Transverse colon (tissue), 4 donors: ENCODE data around the gene HDDC2. TPM values are rescaled to one million over a fixed set of nuclear protein-coding genes. Genes with fewer than 3 reads are reported as not detected.

Experiments
- DNase-seq: peaks from one replicate; pipeline ENCODE4 v3.0.0-alpha.2; 2019
- H3K27ac ChIP-seq, 4 donors: fragments of 200-600 bp; sonication (generic); 2 replicates each; pipeline ENCODE4 v1.5.1; 2016 to 2018; ENCODE audit warnings: inconsistent platforms in 4 of 4
- H3K27me3 ChIP-seq: fragments of 200-600 bp; sonication (generic); 2 replicates; pipeline ENCODE4 v1.5.1; 2017; ENCODE audit warnings: inconsistent platforms
- H3K36me3 ChIP-seq, 4 donors: fragments of 200-600 bp; sonication (generic); 2 replicates each; pipeline ENCODE4 v1.5.1; 2017 to 2019; ENCODE audit warnings: inconsistent platforms in 4 of 4
- H3K4me1 ChIP-seq, 4 donors: fragments of 200-600 bp; sonication (generic); 2 replicates each; pipeline ENCODE4 v1.5.1; 2017 to 2020; ENCODE audit warnings: inconsistent platforms in 4 of 4
- H3K4me3 ChIP-seq, 4 donors: fragments of 200-600 bp; sonication (generic); 1 replicate in 1 of 4; 2 replicates in 3 of 4; pipeline versions ENCODE4 v1.5.1 to v1.6.1; 2017 to 2019; ENCODE audit warnings: inconsistent platforms in 4 of 4
- H3K9me3 ChIP-seq, 2 donors: fragments of 200-600 bp; sonication (generic); 2 replicates each; pipeline ENCODE4 v1.5.1; 2017 to 2019; ENCODE audit warnings: inconsistent platforms in 2 of 2
- EP300 ChIP-seq: sonication (generic); formaldehyde crosslinking; IDR thresholded peaks from one replicate; pipeline ENCODE4 v1.6.1; 2017; ENCODE audit warnings: antibody characterized with exemption, low read depth
- POLR2A ChIP-seq: fragments of 450-650 bp; IDR thresholded peaks from one replicate; pipeline ENCODE4 v1.6.1; 2016; ENCODE audit warnings: antibody characterized with exemption, mild to moderate bottlenecking, moderate library complexity
- POLR2AphosphoS5 ChIP-seq, 3 donors: sonication (generic); formaldehyde crosslinking; IDR thresholded peaks; one replicate each; pipeline ENCODE4 v1.6.1; 2016; ENCODE audit warnings: antibody characterized with exemption in 3 of 3
- WGBS, 2 donors: methylation state at CpG; one replicate each; pipeline ENCODE4 v1.1.5; 2018; ENCODE audit warnings: low coverage in 1 of 2; 5-methylcytosine and 5-hydroxymethylcytosine counted together
- in situ Hi-C, 4 donors: fragments of 200-750 bp; cut with MboI; loops; one replicate each; pipeline versions ENCODE4 v1.15.0 to v1.15.1; 2017; ENCODE audit warnings: low sequenced_read_pairs in 3 of 4, low pct_ligation_motif_present in 1 of 4, low pct_unique_long_range_greater_than_20kb in 1 of 4
- intact Hi-C: fragments of 100-400 bp; cut with DNase I; formaldehyde crosslinking; loops from one replicate; pipeline ENCODE4 v1.15.1; 2023; ENCODE audit warnings: low total_unique reads
- total RNA-seq, 4 donors: library from RNA; depleted of rRNA; stranded (reverse); fragments of >200 nt; gene quantifications; one replicate each; pipeline ENCODE4 v1.1.0, GENCODE V29; 2016
- TF ChIP-seq, protein P1 (sequence below), 5 experiments: fragments of 200-600 bp in 3 of 5; fragments of 450-650 bp in 2 of 5; sonication (generic) in 3 of 5; IDR thresholded peaks; 1 replicate in 2 of 5; 2 replicates in 3 of 5; pipeline ENCODE4 v1.5.1; 2016 to 2017; ENCODE audit warnings: antibody characterized with exemption in 5 of 5, inconsistent platforms in 3 of 5, mild to moderate bottlenecking in 2 of 5, moderate library complexity in 1 of 5

The HDDC2 gene
- total RNA-seq, 4 donors from 2014 or later, result 7.2 to 42.4 (median 25.7) TPM

GRCh38 chr6:125306756-125307149, 5.0 kb upstream of the HDDC2 start:
- WGBS, 2 donors, result 83 to 93% methylated on average over 1 to 3 of the region's 3 CpGs
- H3K27me3 ChIP-seq, result peaks cover 5% of the 10 kb centered on the region
- H3K9me3 ChIP-seq, result no peaks in the 10 kb centered on the region
- in situ Hi-C loops, result loop anchor here (10.0 to 25.0 kb wide), 2 partner anchors 656 to 688 kb away; partner anchors contain the start of gene HINT3 (in 3 of the 4)
- H3K36me3 ChIP-seq, result no peaks in the 10 kb centered on the region
- peaks cover 0 to 6% (median 1%) of the 10 kb centered on the region in 4 donors for H3K4me1 ChIP-seq
- no peak overlapping the region for H3K4me3 ChIP-seq
- TF ChIP-seq, protein P1, sequence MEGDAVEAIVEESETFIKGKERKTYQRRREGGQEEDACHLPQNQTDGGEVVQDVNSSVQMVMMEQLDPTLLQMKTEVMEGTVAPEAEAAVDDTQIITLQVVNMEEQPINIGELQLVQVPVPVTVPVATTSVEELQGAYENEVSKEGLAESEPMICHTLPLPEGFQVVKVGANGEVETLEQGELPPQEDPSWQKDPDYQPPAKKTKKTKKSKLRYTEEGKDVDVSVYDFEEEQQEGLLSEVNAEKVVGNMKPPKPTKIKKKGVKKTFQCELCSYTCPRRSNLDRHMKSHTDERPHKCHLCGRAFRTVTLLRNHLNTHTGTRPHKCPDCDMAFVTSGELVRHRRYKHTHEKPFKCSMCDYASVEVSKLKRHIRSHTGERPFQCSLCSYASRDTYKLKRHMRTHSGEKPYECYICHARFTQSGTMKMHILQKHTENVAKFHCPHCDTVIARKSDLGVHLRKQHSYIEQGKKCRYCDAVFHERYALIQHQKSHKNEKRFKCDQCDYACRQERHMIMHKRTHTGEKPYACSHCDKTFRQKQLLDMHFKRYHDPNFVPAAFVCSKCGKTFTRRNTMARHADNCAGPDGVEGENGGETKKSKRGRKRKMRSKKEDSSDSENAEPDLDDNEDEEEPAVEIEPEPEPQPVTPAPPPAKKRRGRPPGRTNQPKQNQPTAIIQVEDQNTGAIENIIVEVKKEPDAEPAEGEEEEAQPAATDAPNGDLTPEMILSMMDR (IDR thresholded peaks at IDR 0.05), result no peak
- TF ChIP-seq POLR2A, result no peak
- no peak for TF ChIP-seq POLR2AphosphoS5 (IDR thresholded peaks at IDR 0.05)
- no peak for TF ChIP-seq EP300
- intact Hi-C loops, result no loop called here
- no peak for DNase-seq
- H3K27ac ChIP-seq, result no peak overlapping the region

DNA sequence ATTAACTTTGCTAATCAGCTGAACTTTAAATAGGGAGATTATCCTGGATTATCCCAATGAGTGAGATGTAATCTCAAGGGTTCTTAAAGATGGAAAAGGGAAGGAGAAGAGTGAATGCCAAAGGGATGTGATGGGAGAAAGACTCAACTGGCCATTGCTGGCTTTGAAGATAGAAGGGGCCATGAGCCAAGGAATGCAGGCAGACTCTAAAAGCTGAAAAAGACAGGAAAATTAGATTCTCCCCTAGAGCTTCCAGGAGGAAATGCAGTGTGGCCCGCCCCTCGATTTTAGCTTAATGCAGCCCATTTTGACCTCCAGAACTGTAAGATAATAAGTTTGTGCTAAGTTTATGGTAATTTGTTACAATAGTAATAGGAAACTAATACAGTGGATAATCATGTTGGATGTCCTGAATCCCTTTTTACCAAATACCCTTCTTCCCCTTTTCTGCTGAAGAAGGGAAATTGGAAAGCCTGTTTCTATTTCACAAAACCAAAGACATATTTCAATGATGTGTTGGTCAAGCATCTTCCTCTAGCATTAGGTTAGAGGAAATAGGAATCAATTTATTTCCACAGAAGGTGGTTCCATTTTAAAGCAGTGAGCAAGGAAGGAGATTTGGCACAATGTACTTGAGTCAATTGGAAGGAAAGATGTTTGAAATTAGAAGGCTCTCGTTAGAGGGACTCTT, 3.3 kb upstream of the HDDC2 start:
- no peaks in the 10 kb centered on the region for H3K9me3 ChIP-seq
- H3K36me3 ChIP-seq, result no peaks in the 10 kb centered on the region
- DNase-seq, result no peak
- no peak overlapping the region for H3K27ac ChIP-seq
- H3K4me3 ChIP-seq, result no peak overlapping the region
- no peaks in the 10 kb centered on the region for H3K27me3 ChIP-seq
- intact Hi-C loops (no loop called here), in situ Hi-C loops (loop anchor here (10.0 to 25.0 kb wide), 2 partner anchors 657 to 690 kb away; partner anchors contain the start of gene HINT3 (in 3 of the 4))
- WGBS, 2 donors, result 95 to 100% methylated on average over 3 of the region's 3 CpGs
- peaks cover 0 to 16% (median 10%) of the 10 kb centered on the region in 4 donors for H3K4me1 ChIP-seq
- TF ChIP-seq POLR2AphosphoS5 (IDR thresholded peaks at IDR 0.05), result no peak
- no peak for TF ChIP-seq EP300
- TF ChIP-seq, protein P1 (IDR thresholded peaks at IDR 0.05), result no peak
- TF ChIP-seq POLR2A, result no peak

DNA sequence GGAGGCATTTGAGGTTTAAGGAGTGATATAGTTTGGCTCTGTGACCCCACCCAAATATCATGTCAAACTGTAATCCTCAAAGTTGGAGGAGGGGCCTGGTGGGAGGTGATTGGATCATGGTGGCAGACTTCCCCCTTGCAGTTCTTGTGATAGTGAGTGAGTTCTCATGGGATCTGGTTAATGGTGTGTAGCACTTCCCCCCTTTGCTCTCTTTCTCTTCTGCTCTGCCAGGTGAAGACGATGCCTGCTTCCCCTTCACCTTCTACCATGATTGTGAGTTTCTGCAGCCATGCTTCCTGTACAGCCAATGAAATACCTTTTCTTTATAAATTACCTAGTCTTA, 1.7 kb upstream of the HDDC2 start:
- DNase-seq, result no peak
- 76 to 78% methylated on average over 1 of the region's 1 CpG for WGBS, 2 donors
- no peaks in the 10 kb centered on the region for H3K27me3 ChIP-seq
- H3K4me1 ChIP-seq, result peaks cover 0 to 24% (median 12%) of the 10 kb centered on the region in 4 donors
- intact Hi-C loops, result no loop called here
- no peak overlapping the region for H3K4me3 ChIP-seq
- in situ Hi-C loops, result loop anchor here (10.0 to 25.0 kb wide), 2 partner anchors 659 to 691 kb away; partner anchors contain the start of gene HINT3 (in 3 of the 4)
- TF ChIP-seq POLR2AphosphoS5 (IDR thresholded peaks at IDR 0.05), result no peak
- no peak for TF ChIP-seq POLR2A
- TF ChIP-seq, protein P1 (IDR thresholded peaks at IDR 0.05), result no peak
- TF ChIP-seq EP300, result no peak
- no peaks in the 10 kb centered on the region for H3K36me3 ChIP-seq
- H3K9me3 ChIP-seq, result no peaks in the 10 kb centered on the region
- no peak overlapping the region for H3K27ac ChIP-seq

GRCh38 chr6:125302840-125303511, 1.2 kb upstream of the HDDC2 start:
- intact Hi-C loops (no loop called here), in situ Hi-C loops (loop anchor here (10.0 to 25.0 kb wide), 2 partner anchors 659 to 692 kb away; partner anchors contain the start of gene HINT3 (in 3 of the 4))
- TF ChIP-seq EP300 (no peak), POLR2A (no peak), POLR2AphosphoS5 (IDR thresholded peaks at IDR 0.05) (no peak)
- TF ChIP-seq, protein P1 (IDR thresholded peaks at IDR 0.05), result no peak
- Histone ChIP-seq H3K27ac (no peak overlapping the region), H3K27me3 (no peaks in the 10 kb centered on the region), H3K9me3 (no peaks in the 10 kb centered on the region), H3K4me1 (peaks cover 0 to 24% (median 12%) of the 10 kb centered on the region in 4 donors), H3K36me3 (no peaks in the 10 kb centered on the region), H3K4me3 (no peak overlapping the region)
- no peak for DNase-seq
- WGBS, 2 donors, result 58 to 88% methylated on average over 2 to 4 of the region's 4 CpGs
